IPS DF 6.9 (cell line): ENCODE measurements around the gene EXOC6B.
"Not testable (repeated sequence)": the region's sequence is repeated elsewhere in the genome, so short reads cannot be mapped to it uniquely, and the experiment has no call there.

ENCODE experiments used
- DNase-seq: peaks from one replicate; pipeline ENCODE4 v3.0.0-alpha.2; 2013; ENCODE audit warnings: low read depth, low spot score
- H3K27ac ChIP-seq: one replicate; pipeline ENCODE4 v1.5.1; 2013; ENCODE audit warnings: low read length, control low read depth
- H3K27me3 ChIP-seq: 2 replicates; pipeline ENCODE4 v1.6.1; 2013; ENCODE audit warnings: mild to moderate bottlenecking, low read length; ENCODE audit not compliant: control insufficient read depth, insufficient read depth
- H3K36me3 ChIP-seq: 2 replicates; pipeline ENCODE4 v1.6.1; 2013; ENCODE audit warnings: low read length; ENCODE audit not compliant: control insufficient read depth, insufficient read depth
- H3K4me1 ChIP-seq: 2 replicates; pipeline ENCODE4 v1.6.1; 2013; ENCODE audit warnings: low read length; ENCODE audit not compliant: control insufficient read depth, insufficient read depth
- H3K4me3 ChIP-seq: 2 replicates; pipeline ENCODE4 v1.5.1; 2013; ENCODE audit warnings: mild to moderate bottlenecking, low read length
- H3K9me3 ChIP-seq: 2 replicates; pipeline ENCODE4 v1.6.1; 2013; ENCODE audit warnings: low read length, inconsistent platforms; ENCODE audit not compliant: control insufficient read depth, insufficient read depth
- WGBS: extraction: QIAGEN DNeasy Blood & Tissue Kit; methylation state at CpG from one replicate; pipeline ENCODE4 v1.1.7; 2013; ENCODE audit warnings: mixed read lengths, missing lambda C conversion rate; ENCODE audit not compliant: insufficient read length, insufficient coverage; 5-methylcytosine and 5-hydroxymethylcytosine counted together

The EXOC6B gene

GRCh38 chr2:72548081-72548764 lies 277.6 kb downstream of the EXOC6B start:
- DNase-seq, result no peak
- Histone ChIP-seq H3K27ac (no peak overlapping the region), H3K4me1 (no peaks in the 10 kb centered on the region), H3K27me3 (no peaks in the 10 kb centered on the region), H3K4me3 (no peak overlapping the region), H3K36me3 (no peaks in the 10 kb centered on the region), H3K9me3 (no peaks in the 10 kb centered on the region)
- no CpG with 5 or more reads among the region's 5 CpGs for WGBS

GRCh38 chr2:72545790-72546189 lies 280.0 kb downstream of the EXOC6B start:
- no peaks in the 10 kb centered on the region for H3K9me3 ChIP-seq
- H3K36me3 ChIP-seq, result no peaks in the 10 kb centered on the region
- no peak overlapping the region for H3K4me3 ChIP-seq
- H3K4me1 ChIP-seq, result no peaks in the 10 kb centered on the region
- no peak overlapping the region for H3K27ac ChIP-seq
- WGBS, result no CpG with 5 or more reads among the region's 1 CpG
- no peaks in the 10 kb centered on the region for H3K27me3 ChIP-seq
- no peak for DNase-seq

- no peak overlapping the region for H3K4me3 ChIP-seq
- no peaks in the 10 kb centered on the region for H3K4me1 ChIP-seq
- H3K36me3 ChIP-seq, result no peaks in the 10 kb centered on the region
- DNase-seq, result no peak
- no peaks in the 10 kb centered on the region for H3K9me3 ChIP-seq
- no peaks in the 10 kb centered on the region for H3K27me3 ChIP-seq
- H3K27ac ChIP-seq, result no peak overlapping the region
Measured at GRCh38 chr2:72544554-72544953, 281.3 kb downstream of the EXOC6B start.

GRCh38 chr2:72543497-72544216 lies 282.2 kb downstream of the EXOC6B start:
- no peaks in the 10 kb centered on the region for H3K36me3 ChIP-seq
- WGBS, result no CpG with 5 or more reads among the region's 3 CpGs
- DNase-seq, result no peak
- no peak overlapping the region for H3K4me3 ChIP-seq
- H3K9me3 ChIP-seq, result no peaks in the 10 kb centered on the region
- no peaks in the 10 kb centered on the region for H3K4me1 ChIP-seq
- H3K27me3 ChIP-seq, result no peaks in the 10 kb centered on the region
- no peak overlapping the region for H3K27ac ChIP-seq

- Histone ChIP-seq H3K27ac (no peak overlapping the region), H3K27me3 (no peaks in the 10 kb centered on the region), H3K36me3 (no peaks in the 10 kb centered on the region), H3K4me1 (no peaks in the 10 kb centered on the region), H3K9me3 (no peaks in the 10 kb centered on the region), H3K4me3 (no peak overlapping the region)
- no peak for DNase-seq
- no CpG with 5 or more reads among the region's 2 CpGs for WGBS
Measured at GRCh38 chr2:72539071-72539552, 286.7 kb downstream of the EXOC6B start.

GRCh38 chr2:72538486-72538885 lies 287.3 kb downstream of the EXOC6B start:
- no peaks in the 10 kb centered on the region for H3K4me1 ChIP-seq
- no peak overlapping the region for H3K4me3 ChIP-seq
- H3K27me3 ChIP-seq, result no peaks in the 10 kb centered on the region
- no peak overlapping the region for H3K27ac ChIP-seq
- H3K36me3 ChIP-seq, result no peaks in the 10 kb centered on the region
- DNase-seq, result no peak
- WGBS, result no CpG with 5 or more reads among the region's 2 CpGs
- H3K9me3 ChIP-seq, result no peaks in the 10 kb centered on the region

GRCh38 chr2:72535586-72535985 lies 290.2 kb downstream of the EXOC6B start:
- DNase-seq, H3K36me3 ChIP-seq, H3K4me1 ChIP-seq, H3K9me3 ChIP-seq, H3K4me3 ChIP-seq, H3K27ac ChIP-seq, H3K27me3 ChIP-seq: not testable (repeated sequence)
- WGBS, result no CpG with 5 or more reads among the region's 8 CpGs

- no peak for DNase-seq
- Histone ChIP-seq H3K36me3 (no peaks in the 10 kb centered on the region), H3K4me3 (no peak overlapping the region), H3K9me3 (no peaks in the 10 kb centered on the region), H3K27ac (no peak overlapping the region), H3K27me3 (no peaks in the 10 kb centered on the region), H3K4me1 (no peaks in the 10 kb centered on the region)
- WGBS, result no CpG with 5 or more reads among the region's 1 CpG
Measured at GRCh38 chr2:72533765-72534164, 292.1 kb downstream of the EXOC6B start.

GRCh38 chr2:72527424-72527823 lies 298.4 kb downstream of the EXOC6B start:
- no CpG with 5 or more reads among the region's 1 CpG for WGBS
- no peak overlapping the region for H3K4me3 ChIP-seq
- DNase-seq, result no peak
- no peaks in the 10 kb centered on the region for H3K36me3 ChIP-seq
- no peaks in the 10 kb centered on the region for H3K9me3 ChIP-seq
- H3K4me1 ChIP-seq, result no peaks in the 10 kb centered on the region
- H3K27me3 ChIP-seq, result no peaks in the 10 kb centered on the region
- no peak overlapping the region for H3K27ac ChIP-seq

GRCh38 chr2:72526623-72527022 lies 299.2 kb downstream of the EXOC6B start:
- no peak overlapping the region for H3K4me3 ChIP-seq
- no CpG with 5 or more reads among the region's 1 CpG for WGBS
- no peaks in the 10 kb centered on the region for H3K4me1 ChIP-seq
- no peak overlapping the region for H3K27ac ChIP-seq
- DNase-seq, result no peak
- H3K36me3 ChIP-seq, result no peaks in the 10 kb centered on the region
- H3K27me3 ChIP-seq, result no peaks in the 10 kb centered on the region
- H3K9me3 ChIP-seq, result no peaks in the 10 kb centered on the region

- Histone ChIP-seq H3K4me1 (no peaks in the 10 kb centered on the region), H3K36me3 (no peaks in the 10 kb centered on the region), H3K27me3 (no peaks in the 10 kb centered on the region), H3K27ac (no peak overlapping the region), H3K9me3 (no peaks in the 10 kb centered on the region), H3K4me3 (no peak overlapping the region)
- no CpG with 5 or more reads among the region's 2 CpGs for WGBS
- DNase-seq, result no peak
Measured at GRCh38 chr2:72524071-72524470, 301.8 kb downstream of the EXOC6B start.
